Kidney (tissue), 14 donors: ENCODE results near the gene MANBA. TPM values are rescaled to one million over a fixed set of nuclear protein-coding genes. Genes with fewer than 3 reads are reported as not detected.
A peak's percentile ranks its signal among the peaks of the same experiment; 100 is the strongest.

Experiments used
- DNase-seq, 5 donors: peaks; one replicate each; pipeline ENCODE4 v3.0.0-alpha.2; 2013 to 2020
- FAIRE-seq: peaks from 2 replicates; lab custom pipeline; 2012; peaks lifted over from hg19 to GRCh38; lab: Jason Lieb, UNC
- H3K27ac ChIP-seq, 2 donors: one replicate each; pipeline ENCODE4 v1.7.0; 2013; ENCODE audit warnings: low read depth in 2 of 2, low read length in 2 of 2, inconsistent platforms in 1 of 2
- H3K27me3 ChIP-seq: one replicate; pipeline ENCODE4 v1.7.1; 2013; ENCODE audit warnings: low read length, inconsistent platforms; ENCODE audit not compliant: control insufficient read depth, insufficient read depth
- H3K36me3 ChIP-seq, 3 donors: one replicate each; pipeline versions ENCODE4 v1.7.0 to v1.7.1; 2013; ENCODE audit warnings: low read length in 3 of 3, control low read depth in 1 of 3, inconsistent platforms in 1 of 3; ENCODE audit not compliant: insufficient read depth in 3 of 3, control insufficient read depth in 2 of 3
- H3K4me1 ChIP-seq, 3 donors: one replicate each; pipeline versions ENCODE4 v1.7.0 to v1.7.1; 2013; ENCODE audit warnings: low read length in 3 of 3, inconsistent platforms in 1 of 3, low read depth in 1 of 3; ENCODE audit not compliant: control insufficient read depth in 2 of 3, insufficient read depth in 2 of 3
- H3K4me3 ChIP-seq, 3 donors: one replicate each; pipeline versions ENCODE4 v1.7.0 to v1.8.1; 2013; ENCODE audit warnings: low read length in 3 of 3, control low read depth in 1 of 3, inconsistent platforms in 1 of 3
- H3K9ac ChIP-seq, 3 donors: one replicate each; pipeline versions ENCODE4 v1.7.0 to v1.7.1; 2013; ENCODE audit warnings: low read length in 3 of 3, control low read depth in 1 of 3, inconsistent platforms in 1 of 3
- H3K9me3 ChIP-seq, 3 donors: one replicate each; pipeline versions ENCODE4 v1.7.0 to v1.7.1; 2013; ENCODE audit warnings: low read length in 3 of 3, control low read depth in 1 of 3, inconsistent platforms in 1 of 3; ENCODE audit not compliant: control insufficient read depth in 2 of 3, insufficient read depth in 1 of 3
- intact Hi-C: fragments of 100-400 bp; cut with DNase I; formaldehyde crosslinking; loops from one replicate; pipeline ENCODE4 v1.11.1; 2022
- polyA plus RNA-seq: library from polyadenylated mRNA; stranded (reverse); fragments of 350-450 nt; fragmentation: Illumina TruSeq; extraction: RNeasy Lipid Tissue Mini Kit (QIAGEN cat#74804); gene quantifications from one replicate; pipeline ENCODE4 v1.2.3, GENCODE V29; 2014; ENCODE audit warnings: low read depth, low replicate concordance; ENCODE audit not compliant: insufficient read depth
- total RNA-seq: library from RNA; stranded (reverse); fragmentation: NEBNext Ultra II Directional; extraction: Animal tissue kit (Norgen Biotek cat#: 25700); gene quantifications from one replicate; pipeline ENCODE4 v1.2.1, GENCODE V29; 2021
- TF ChIP-seq, protein P1 (sequence below): IDR thresholded peaks from 3 replicates; pipeline ENCODE4 v1.5.1; 2012; ENCODE audit warnings: mild to moderate bottlenecking, moderate library complexity, borderline replicate concordance; ENCODE audit not compliant: insufficient read depth; ENCODE audit errors: extremely low read depth
- donor health status: control.
- donor health status: control.
- donor health status: control.
- donor health status: control.
- donor health status: control.
- donor health status: DM: yes; HTN: yes; CAD: no.
- donor health status: Normal renal cell carcinoma (clear cell type).

Gene MANBA
- total and polyA plus RNA-seq, 2 donors from 2014 or later, result 19.0 to 28.0 TPM

DNA sequence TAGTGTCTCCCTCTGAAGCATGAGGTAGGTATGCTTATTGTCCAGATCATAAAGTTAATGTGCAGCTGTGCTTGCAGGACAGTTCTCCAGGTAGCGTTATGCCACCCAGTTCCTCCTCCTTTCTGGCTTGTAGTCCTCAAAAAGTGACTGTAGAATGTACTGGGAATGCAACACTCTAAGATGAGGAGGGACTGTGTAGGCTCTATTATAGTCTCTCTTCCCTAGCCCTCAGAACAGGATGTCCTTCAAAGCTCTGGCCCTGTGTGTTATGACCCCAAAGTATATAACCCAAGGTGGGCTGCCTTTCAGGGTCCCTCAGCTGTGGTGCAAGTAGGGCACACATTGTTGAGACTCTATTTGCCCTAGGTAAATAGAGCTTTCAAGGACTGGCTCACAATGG lies 20.8 kb upstream of the MANBA start:
- no peak for FAIRE-seq
- no peaks in the 10 kb centered on the region for H3K4me1 ChIP-seq
- TF ChIP-seq, protein P1, sequence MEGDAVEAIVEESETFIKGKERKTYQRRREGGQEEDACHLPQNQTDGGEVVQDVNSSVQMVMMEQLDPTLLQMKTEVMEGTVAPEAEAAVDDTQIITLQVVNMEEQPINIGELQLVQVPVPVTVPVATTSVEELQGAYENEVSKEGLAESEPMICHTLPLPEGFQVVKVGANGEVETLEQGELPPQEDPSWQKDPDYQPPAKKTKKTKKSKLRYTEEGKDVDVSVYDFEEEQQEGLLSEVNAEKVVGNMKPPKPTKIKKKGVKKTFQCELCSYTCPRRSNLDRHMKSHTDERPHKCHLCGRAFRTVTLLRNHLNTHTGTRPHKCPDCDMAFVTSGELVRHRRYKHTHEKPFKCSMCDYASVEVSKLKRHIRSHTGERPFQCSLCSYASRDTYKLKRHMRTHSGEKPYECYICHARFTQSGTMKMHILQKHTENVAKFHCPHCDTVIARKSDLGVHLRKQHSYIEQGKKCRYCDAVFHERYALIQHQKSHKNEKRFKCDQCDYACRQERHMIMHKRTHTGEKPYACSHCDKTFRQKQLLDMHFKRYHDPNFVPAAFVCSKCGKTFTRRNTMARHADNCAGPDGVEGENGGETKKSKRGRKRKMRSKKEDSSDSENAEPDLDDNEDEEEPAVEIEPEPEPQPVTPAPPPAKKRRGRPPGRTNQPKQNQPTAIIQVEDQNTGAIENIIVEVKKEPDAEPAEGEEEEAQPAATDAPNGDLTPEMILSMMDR, result no peak
- no peaks in the 10 kb centered on the region for H3K36me3 ChIP-seq
- H3K27ac ChIP-seq, result no peak overlapping the region
- intact Hi-C loops, result no loop called here
- H3K4me3 ChIP-seq, result no peak overlapping the region
- no peaks in the 10 kb centered on the region for H3K27me3 ChIP-seq
- no peak for DNase-seq
- no peaks in the 10 kb centered on the region for H3K9me3 ChIP-seq
- no peak overlapping the region for H3K9ac ChIP-seq

DNA sequence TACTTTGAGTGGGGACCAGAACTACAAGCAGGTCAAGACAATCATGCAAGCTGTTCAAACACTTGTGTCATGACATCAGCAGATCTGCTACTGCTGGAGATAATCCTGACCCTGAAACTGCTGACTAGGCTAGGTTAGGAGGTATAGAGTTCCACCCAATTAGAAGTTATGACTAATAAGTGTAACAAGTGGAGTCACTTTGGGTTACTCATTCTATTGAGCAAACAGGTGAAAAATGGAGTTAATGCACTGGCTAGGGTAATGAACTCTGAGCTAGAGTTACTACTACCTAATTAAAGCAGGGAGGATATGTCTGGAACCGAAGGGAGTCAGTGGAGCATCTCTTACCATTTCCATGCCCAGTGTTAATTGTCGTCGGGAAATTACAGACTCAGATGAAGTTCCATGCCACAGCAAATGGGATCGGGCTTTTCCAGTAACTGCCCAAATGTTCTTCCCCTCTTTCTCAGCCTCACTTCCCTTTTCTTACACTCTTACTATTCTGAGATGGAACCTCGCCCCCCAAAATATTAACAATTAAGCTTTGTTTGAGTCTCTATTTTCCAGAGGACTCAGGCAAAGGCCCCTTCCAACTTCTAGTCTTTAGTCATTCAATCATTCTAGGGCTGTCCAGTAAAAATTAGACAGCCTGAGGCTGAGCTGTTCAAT lies 19.8 kb upstream of the MANBA start:
- no peak overlapping the region for H3K4me3 ChIP-seq
- no peaks in the 10 kb centered on the region for H3K4me1 ChIP-seq
- no peak overlapping the region for H3K9ac ChIP-seq
- H3K36me3 ChIP-seq, result no peaks in the 10 kb centered on the region
- FAIRE-seq, result no peak
- H3K9me3 ChIP-seq, result no peaks in the 10 kb centered on the region
- no peak for DNase-seq
- H3K27me3 ChIP-seq, result no peaks in the 10 kb centered on the region
- TF ChIP-seq, protein P1, result no peak
- intact Hi-C loops, result no loop called here
- H3K27ac ChIP-seq, result no peak overlapping the region

DNA sequence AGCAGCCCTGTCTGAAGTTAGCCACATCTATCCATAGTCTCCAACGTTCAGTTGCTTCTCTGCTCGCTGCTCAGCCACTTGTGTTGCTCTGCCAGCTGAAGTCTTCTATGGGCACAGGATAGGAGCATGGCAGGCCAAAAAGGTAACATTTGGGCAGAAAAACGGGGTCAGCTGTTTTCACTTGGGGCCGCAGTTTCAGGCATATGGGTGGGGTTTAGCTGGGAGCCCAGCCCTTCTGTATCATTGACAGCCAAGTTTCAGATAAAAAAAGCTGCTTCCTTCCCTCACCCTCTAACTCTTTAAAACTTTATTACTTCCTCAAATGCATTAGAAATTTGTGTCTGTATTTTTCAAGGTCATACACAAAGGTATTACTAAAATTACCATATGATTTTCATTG lies 18.4 kb upstream of the MANBA start:
- Histone ChIP-seq H3K36me3 (no peaks in the 10 kb centered on the region), H3K4me3 (peak overlapping the region in 2 of 3 donors; percentile 40 to 50), H3K9me3 (no peaks in the 10 kb centered on the region), H3K27ac (no peak overlapping the region), H3K4me1 (no peaks in the 10 kb centered on the region), H3K9ac (no peak overlapping the region), H3K27me3 (no peaks in the 10 kb centered on the region)
- FAIRE-seq (no peak), DNase-seq (no peak)
- intact Hi-C loops, result no loop called here
- TF ChIP-seq, protein P1, result no peak
